Fibroblast of the aortic adventitia (primary cell): Measurements from ENCODE around the gene GPR161. TPM values are rescaled to one million over a fixed set of nuclear protein-coding genes. Genes with fewer than 3 reads are reported as not detected.
"Not testable (repeated sequence)": the region's sequence is repeated elsewhere in the genome, so short reads cannot be mapped to it uniquely, and the experiment has no call there.

Experiments
- DNase-seq: peaks from one replicate; pipeline ENCODE4 v3.0.0-alpha.2; 2010; ENCODE audit warnings: low read depth
- H3K4me3 ChIP-seq: 2 replicates; pipeline ENCODE4 v1.5.1; 2011; ENCODE audit warnings: low read depth, mild to moderate bottlenecking, control low read depth, low read length, moderate library complexity
- total RNA-seq: library from RNA; depleted of rRNA; stranded (reverse); fragments of >200 nt; gene quantifications from 2 replicates; pipeline ENCODE4 v1.2.3, GENCODE V29; 2012; ENCODE audit warnings: low replicate concordance
- TF ChIP-seq, protein P1 (sequence below): IDR thresholded peaks from 2 replicates; pipeline ENCODE4 v1.5.1; 2011; ENCODE audit warnings: mild to moderate bottlenecking, low read length, control low read depth, inconsistent platforms; ENCODE audit not compliant: insufficient read depth

The GPR161 gene
- total RNA-seq, 1 donor, result 12.3 TPM

DNA sequence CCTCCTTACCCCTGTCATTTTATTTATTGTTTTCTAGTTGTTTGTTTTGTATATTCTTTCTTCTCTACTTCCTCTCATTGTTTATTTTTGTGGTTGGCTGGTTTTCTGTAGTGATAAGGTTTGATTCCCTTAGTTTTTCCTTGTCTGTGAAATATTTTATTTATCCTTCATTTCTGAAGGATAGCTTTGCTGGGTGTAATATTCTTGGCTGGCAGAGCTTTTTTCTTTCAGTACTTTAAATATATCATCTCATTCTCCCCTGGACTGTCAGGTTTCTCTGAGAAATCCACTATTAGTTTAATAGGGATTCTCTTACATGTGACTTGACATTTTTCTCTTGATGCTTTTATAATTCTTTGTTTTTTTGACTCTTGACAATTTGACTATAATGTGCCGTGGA, 23.2 kb upstream of the GPR161 start:
- no peak overlapping the region for H3K4me3 ChIP-seq
- TF ChIP-seq, protein P1, sequence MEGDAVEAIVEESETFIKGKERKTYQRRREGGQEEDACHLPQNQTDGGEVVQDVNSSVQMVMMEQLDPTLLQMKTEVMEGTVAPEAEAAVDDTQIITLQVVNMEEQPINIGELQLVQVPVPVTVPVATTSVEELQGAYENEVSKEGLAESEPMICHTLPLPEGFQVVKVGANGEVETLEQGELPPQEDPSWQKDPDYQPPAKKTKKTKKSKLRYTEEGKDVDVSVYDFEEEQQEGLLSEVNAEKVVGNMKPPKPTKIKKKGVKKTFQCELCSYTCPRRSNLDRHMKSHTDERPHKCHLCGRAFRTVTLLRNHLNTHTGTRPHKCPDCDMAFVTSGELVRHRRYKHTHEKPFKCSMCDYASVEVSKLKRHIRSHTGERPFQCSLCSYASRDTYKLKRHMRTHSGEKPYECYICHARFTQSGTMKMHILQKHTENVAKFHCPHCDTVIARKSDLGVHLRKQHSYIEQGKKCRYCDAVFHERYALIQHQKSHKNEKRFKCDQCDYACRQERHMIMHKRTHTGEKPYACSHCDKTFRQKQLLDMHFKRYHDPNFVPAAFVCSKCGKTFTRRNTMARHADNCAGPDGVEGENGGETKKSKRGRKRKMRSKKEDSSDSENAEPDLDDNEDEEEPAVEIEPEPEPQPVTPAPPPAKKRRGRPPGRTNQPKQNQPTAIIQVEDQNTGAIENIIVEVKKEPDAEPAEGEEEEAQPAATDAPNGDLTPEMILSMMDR, result no peak
- DNase-seq, result no peak

DNA sequence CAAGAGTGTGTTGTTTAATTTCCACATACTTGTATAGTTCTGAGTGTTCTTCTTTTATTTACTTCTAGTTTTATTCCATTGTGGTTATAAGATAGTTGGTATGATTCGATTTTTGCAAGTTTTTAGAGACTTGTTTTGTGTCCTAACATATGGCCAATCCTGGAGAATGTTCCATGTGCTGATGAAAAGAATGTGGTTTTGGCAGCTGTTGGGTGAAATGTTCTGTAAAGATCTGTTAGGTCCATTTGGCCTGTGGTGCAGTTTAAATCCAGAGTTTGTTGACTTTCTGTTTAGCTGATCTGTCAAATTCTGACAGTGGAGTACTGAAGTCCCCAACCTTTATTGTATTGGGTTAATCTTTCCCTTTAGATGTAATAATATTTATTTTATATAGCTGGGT, 22.5 kb upstream of the GPR161 start:
- no peak overlapping the region for H3K4me3 ChIP-seq
- TF ChIP-seq, protein P1, result no peak
- no peak for DNase-seq

- DNase-seq, result no peak
- H3K4me3 ChIP-seq, result no peak overlapping the region
- TF ChIP-seq, protein P1, result no peak
Measured at GRCh38 chr1:168157638-168158037, 20.9 kb upstream of the GPR161 start.

DNA sequence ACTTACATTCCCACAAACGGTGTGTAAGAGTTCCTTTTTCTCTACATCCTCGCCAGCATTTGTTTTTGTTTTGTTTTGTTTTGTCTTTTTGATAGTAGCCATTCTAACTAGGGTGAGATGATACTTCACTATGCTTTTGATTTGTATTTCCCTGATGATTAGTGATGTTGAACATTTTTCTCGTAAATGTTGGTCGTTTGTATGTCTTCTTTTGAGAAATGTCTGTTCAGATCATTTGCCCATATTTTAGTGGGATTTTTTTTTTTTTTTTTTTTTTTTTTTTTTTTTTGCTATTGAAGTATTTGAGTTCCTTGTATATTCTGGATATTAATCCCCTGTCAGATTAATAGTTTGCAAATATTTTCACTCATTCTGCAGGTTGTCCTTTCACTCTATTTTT, 19.2 kb upstream of the GPR161 start:
- H3K4me3 ChIP-seq, result no peak overlapping the region
- TF ChIP-seq, protein P1, result no peak
- DNase-seq, result no peak

DNA sequence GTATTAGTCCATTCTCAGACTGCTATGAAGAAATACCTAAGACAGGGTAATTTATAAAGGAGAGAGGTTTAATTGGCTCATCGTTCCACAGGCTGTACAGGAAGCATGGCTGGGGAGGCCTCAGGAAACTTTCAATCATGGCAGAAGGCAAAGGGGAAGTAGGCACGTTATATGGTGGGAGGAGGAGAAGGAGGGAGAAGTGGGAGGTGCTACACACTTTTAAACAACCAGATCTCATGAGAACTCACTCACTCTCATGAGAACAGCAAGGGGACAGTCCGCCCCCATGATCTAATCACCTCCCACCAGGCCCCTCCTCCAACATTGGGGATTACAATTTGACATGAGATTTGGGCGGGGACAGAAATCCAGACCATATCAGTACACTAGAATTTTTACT, 18.0 kb upstream of the GPR161 start:
- not testable (repeated sequence) for DNase-seq, H3K4me3 ChIP-seq

DNA sequence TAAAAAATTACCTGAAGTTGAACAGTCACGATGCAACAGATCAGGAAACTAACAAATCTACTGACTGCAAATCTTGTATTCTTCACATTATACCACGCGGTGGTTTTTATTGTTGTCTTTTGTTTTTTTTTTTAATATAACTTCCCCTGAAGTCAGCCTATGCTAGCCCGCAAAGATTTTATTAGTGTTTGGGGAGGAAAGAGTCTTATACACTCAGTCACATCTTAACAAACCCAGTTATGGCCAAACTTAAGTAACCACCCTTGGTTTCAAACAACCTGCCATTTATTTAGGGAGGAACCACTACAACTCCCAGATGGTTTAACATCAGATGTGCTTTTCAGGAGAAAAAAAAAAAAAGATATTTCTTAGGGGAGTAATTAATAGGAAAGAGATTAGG, 15.2 kb upstream of the GPR161 start:
- no peak overlapping the region for H3K4me3 ChIP-seq
- no peak for DNase-seq
- TF ChIP-seq, protein P1, result no peak

DNA sequence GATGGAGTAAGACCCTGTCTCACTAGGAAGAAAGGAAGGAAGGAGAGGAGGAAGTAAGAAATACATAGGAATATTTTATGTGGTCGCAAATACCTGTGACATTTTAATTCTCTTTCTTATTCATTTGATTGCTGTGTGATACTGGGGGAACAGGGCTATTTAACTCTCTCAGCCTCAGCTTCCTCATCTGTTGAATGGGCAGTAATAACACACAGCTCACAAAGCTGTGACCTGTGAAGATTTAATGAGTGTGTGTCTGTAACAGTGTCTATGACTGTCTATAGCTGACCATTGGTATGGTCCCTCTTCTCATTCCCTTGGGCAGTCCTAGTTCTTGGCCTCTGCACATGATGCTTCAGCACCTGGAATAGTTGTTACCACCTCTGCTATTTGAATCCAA, 13.6 kb upstream of the GPR161 start:
- DNase-seq, result no peak
- TF ChIP-seq, protein P1, result no peak
- H3K4me3 ChIP-seq, result no peak overlapping the region
